OCI-LY1 (cell line): ENCODE results near the gene KLHL29.

Experiments used
- EZH2 ChIP-seq: fragments of 200-600 bp; sonication (generic), shearing (Covaris generic); IDR thresholded peaks from 2 replicates; pipeline ENCODE4 v1.8.0; 2017; ENCODE audit warnings: borderline replicate concordance, mixed run types, mild to moderate bottlenecking, antibody characterized with exemption, low read length, moderate library complexity, mixed read lengths
- TF ChIP-seq, protein P1 (sequence below): fragments of 200-600 bp; sonication (generic), shearing (Covaris generic); IDR thresholded peaks from 2 replicates; pipeline ENCODE4 v1.5.1; 2017; ENCODE audit warnings: mild to moderate bottlenecking, antibody characterized with exemption, low read length, moderate library complexity, mixed read lengths

DNA sequence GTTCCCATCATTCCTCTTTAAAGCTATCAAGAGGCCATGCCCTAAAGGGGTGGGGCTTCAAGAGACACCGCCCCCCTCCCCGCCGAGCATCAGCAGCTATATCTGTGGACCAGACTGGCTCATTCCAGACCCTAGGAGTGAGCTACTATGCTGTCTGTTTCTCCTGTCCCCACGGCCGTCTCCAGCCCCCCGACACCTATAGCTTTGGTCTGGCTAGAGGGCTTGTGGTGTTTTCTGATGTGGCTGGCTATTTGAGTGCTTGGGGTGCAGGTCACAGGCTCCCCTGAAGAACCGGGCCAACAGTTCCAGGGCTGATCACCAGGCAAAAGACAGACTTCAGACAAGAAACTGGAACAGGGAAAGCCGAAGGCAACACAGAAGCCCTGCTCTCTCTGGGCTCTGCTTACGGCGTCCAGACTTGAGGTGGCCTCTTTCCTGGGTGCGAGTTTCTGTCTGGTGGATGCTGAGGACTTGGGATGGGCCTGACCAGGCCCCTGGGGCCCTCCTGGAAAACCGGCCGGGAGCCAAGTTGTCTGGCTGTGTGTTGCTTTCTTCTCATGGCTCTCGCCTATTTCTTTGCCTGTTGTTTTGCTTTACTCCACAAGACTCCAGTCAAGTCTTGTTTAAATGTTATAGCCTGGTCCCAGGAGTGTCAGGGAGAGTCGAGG, 83.6 kb downstream of the KLHL29 start:
- TF ChIP-seq, protein P1, sequence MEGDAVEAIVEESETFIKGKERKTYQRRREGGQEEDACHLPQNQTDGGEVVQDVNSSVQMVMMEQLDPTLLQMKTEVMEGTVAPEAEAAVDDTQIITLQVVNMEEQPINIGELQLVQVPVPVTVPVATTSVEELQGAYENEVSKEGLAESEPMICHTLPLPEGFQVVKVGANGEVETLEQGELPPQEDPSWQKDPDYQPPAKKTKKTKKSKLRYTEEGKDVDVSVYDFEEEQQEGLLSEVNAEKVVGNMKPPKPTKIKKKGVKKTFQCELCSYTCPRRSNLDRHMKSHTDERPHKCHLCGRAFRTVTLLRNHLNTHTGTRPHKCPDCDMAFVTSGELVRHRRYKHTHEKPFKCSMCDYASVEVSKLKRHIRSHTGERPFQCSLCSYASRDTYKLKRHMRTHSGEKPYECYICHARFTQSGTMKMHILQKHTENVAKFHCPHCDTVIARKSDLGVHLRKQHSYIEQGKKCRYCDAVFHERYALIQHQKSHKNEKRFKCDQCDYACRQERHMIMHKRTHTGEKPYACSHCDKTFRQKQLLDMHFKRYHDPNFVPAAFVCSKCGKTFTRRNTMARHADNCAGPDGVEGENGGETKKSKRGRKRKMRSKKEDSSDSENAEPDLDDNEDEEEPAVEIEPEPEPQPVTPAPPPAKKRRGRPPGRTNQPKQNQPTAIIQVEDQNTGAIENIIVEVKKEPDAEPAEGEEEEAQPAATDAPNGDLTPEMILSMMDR, result no peak
- no peak for TF ChIP-seq EZH2
